ENCODE measurements around the gene SHROOM3.

GRCh38 chr4:76484654-76485053 is 49.6 kb downstream of the SHROOM3 start:
- TF ChIP-seq CTCF (IDR thresholded peaks at IDR 0.05; ENCODE audit: low read depth, low read length, missing input control) (no peak), JUND (IDR thresholded peaks at IDR 0.05) (no peak), NR2F2 (IDR thresholded peaks at IDR 0.05) (no peak), TAF1 (conservative IDR thresholded peaks at IDR 0.05) (no peak), ZBTB33 (IDR thresholded peaks at IDR 0.05) (no peak), FOXA1 (IDR thresholded peaks at IDR 0.05) (no peak), HNF4G (IDR thresholded peaks at IDR 0.05) (no peak), ATF3 (IDR thresholded peaks at IDR 0.05) (no peak), GABPA (IDR thresholded peaks at IDR 0.05 in 1 of 2, conservative IDR thresholded peaks at IDR 0.05 in 1 of 2) (no peak), REST (IDR thresholded peaks at IDR 0.05) (no peak), SP1 (IDR thresholded peaks at IDR 0.05) (no peak), RAD21 (IDR thresholded peaks at IDR 0.05) (no peak), MAX (IDR thresholded peaks at IDR 0.05) (no peak), EGR1 (IDR thresholded peaks at IDR 0.05; ENCODE audit: low read depth in 2 of 2) (no peak)

All from liver (tissue), 3 donors.